HEK293 (cell line): Measurements from ENCODE around the gene NLRP4.

Source experiments
- CTCF ChIA-PET: fragments of 350-600 bp; formaldehyde crosslinking; extraction: SDS; loops from one replicate; lab custom pipeline; 2021; ENCODE audit warnings: antibody characterized with exemption; lab: Yijun Ruan, JAX
- POLR2A ChIA-PET: fragments of 300-600 bp; formaldehyde crosslinking; extraction: SDS; loops from one replicate; lab custom pipeline; 2020; ENCODE audit warnings: antibody characterized with exemption, inconsistent platforms; lab: Yijun Ruan, JAX
- H3K27ac ChIP-seq: fragments of 200-500 bp; sonication (Bioruptor generic); 2 replicates; pipeline ENCODE4 v1.5.1; 2014; ENCODE audit warnings: low read depth, low read length, control low read depth, inconsistent platforms; ENCODE audit errors: extremely low read depth
- H3K36me3 ChIP-seq, 2 experiments: fragments of 200-500 bp in 1 of 2; sonication (Bioruptor generic) in 1 of 2; 1 replicate in 1 of 2; 2 replicates in 1 of 2; pipeline ENCODE4 v1.5.1; 2014 to 2017; ENCODE audit warnings: inconsistent platforms in 2 of 2, low read length in 2 of 2; ENCODE audit not compliant: control insufficient read depth in 2 of 2, insufficient read depth in 1 of 2
- H3K4me1 ChIP-seq: fragments of 200-500 bp; sonication (Bioruptor generic); 2 replicates; pipeline ENCODE4 v1.5.1; 2014; ENCODE audit warnings: mild to moderate bottlenecking, low read length, inconsistent platforms; ENCODE audit not compliant: control insufficient read depth, insufficient read depth
- H3K4me3 ChIP-seq: 2 replicates; pipeline ENCODE4 v1.5.1; 2011; ENCODE audit warnings: low read depth, mild to moderate bottlenecking, control low read depth, low read length, moderate library complexity
- H3K9me3 ChIP-seq: fragments of 200-500 bp; sonication (Bioruptor generic); 2 replicates; pipeline ENCODE4 v1.5.1; 2014; ENCODE audit warnings: low read depth, low read length, inconsistent platforms; ENCODE audit not compliant: control insufficient read depth, insufficient read depth
- GLIS2 ChIP-seq: fragments of 450-650 bp; formaldehyde crosslinking; IDR thresholded peaks from 2 replicates; pipeline ENCODE4 v1.5.1; 2016; ENCODE audit warnings: missing biosample characterization, missing genetic modification characterization
- HOXD13 ChIP-seq: sonication (generic); formaldehyde crosslinking; IDR thresholded peaks from 2 replicates; pipeline ENCODE4 v1.8.0; 2022; ENCODE audit warnings: missing genetic modification reagents, borderline replicate concordance
- KLF1 ChIP-seq: fragments of 450-650 bp; formaldehyde crosslinking; IDR thresholded peaks from 2 replicates; pipeline ENCODE4 v1.5.1; 2016; ENCODE audit warnings: missing biosample characterization, missing genetic modification characterization
- KLF16 ChIP-seq: fragments of 450-650 bp; formaldehyde crosslinking; IDR thresholded peaks from 2 replicates; pipeline ENCODE4 v1.5.1; 2017; ENCODE audit warnings: missing biosample characterization, missing genetic modification characterization
- SP7 ChIP-seq: fragments of 450-650 bp; formaldehyde crosslinking; IDR thresholded peaks from 2 replicates; pipeline ENCODE4 v1.5.1; 2016; ENCODE audit warnings: missing biosample characterization, missing genetic modification characterization
- ZBTB8A ChIP-seq: fragments of 450-650 bp; formaldehyde crosslinking; IDR thresholded peaks from 2 replicates; pipeline ENCODE4 v1.5.1; 2016; ENCODE audit warnings: missing biosample characterization, missing genetic modification characterization
- ZNF138 ChIP-seq: fragments of 450-650 bp; formaldehyde crosslinking; IDR thresholded peaks from 2 replicates; pipeline ENCODE4 v1.5.1; 2016; ENCODE audit warnings: missing biosample characterization, missing genetic modification characterization, borderline replicate concordance
- ZNF155 ChIP-seq: fragments of 450-650 bp; formaldehyde crosslinking; IDR thresholded peaks from 2 replicates; pipeline ENCODE4 v1.5.1; 2016; ENCODE audit warnings: missing biosample characterization, missing genetic modification characterization
- ZNF169 ChIP-seq: fragments of 450-650 bp; formaldehyde crosslinking; IDR thresholded peaks from 2 replicates; pipeline ENCODE4 v1.5.1; 2016; ENCODE audit warnings: missing biosample characterization, missing genetic modification characterization
- ZNF223 ChIP-seq: fragments of 450-650 bp; formaldehyde crosslinking; IDR thresholded peaks from 2 replicates; pipeline ENCODE4 v1.5.1; 2016; ENCODE audit warnings: missing biosample characterization, missing genetic modification characterization
- ZNF324 ChIP-seq: fragments of 450-650 bp; formaldehyde crosslinking; IDR thresholded peaks from 2 replicates; pipeline ENCODE4 v1.5.1; 2016; ENCODE audit warnings: missing biosample characterization, missing genetic modification characterization
- ZNF350 ChIP-seq: fragments of 450-650 bp; formaldehyde crosslinking; IDR thresholded peaks from 2 replicates; pipeline ENCODE4 v1.5.0; 2017; ENCODE audit warnings: missing biosample characterization, mild to moderate bottlenecking, missing genetic modification characterization
- ZNF423 ChIP-seq: fragments of 450-650 bp; formaldehyde crosslinking; IDR thresholded peaks from 2 replicates; pipeline ENCODE4 v1.5.1; 2016; ENCODE audit warnings: missing biosample characterization, missing genetic modification characterization
- ZNF555 ChIP-seq: fragments of 450-650 bp; formaldehyde crosslinking; conservative IDR thresholded peaks from 2 replicates; pipeline ENCODE4 v1.5.1; 2017; ENCODE audit warnings: missing biosample characterization, mild to moderate bottlenecking, missing genetic modification characterization, inconsistent platforms
- ZNF560 ChIP-seq: fragments of 450-650 bp; formaldehyde crosslinking; IDR thresholded peaks from 2 replicates; pipeline ENCODE4 v1.5.1; 2017; ENCODE audit warnings: missing biosample characterization, missing genetic modification characterization, borderline replicate concordance
- ZNF571 ChIP-seq: fragments of 450-650 bp; formaldehyde crosslinking; IDR thresholded peaks from 2 replicates; pipeline ENCODE4 v1.5.0; 2017; ENCODE audit warnings: missing biosample characterization, missing genetic modification characterization
- ZNF585B ChIP-seq: fragments of 450-650 bp; formaldehyde crosslinking; IDR thresholded peaks from 2 replicates; pipeline ENCODE4 v1.5.1; 2016; ENCODE audit warnings: missing biosample characterization, missing genetic modification characterization
- ZNF747 ChIP-seq: fragments of 450-650 bp; formaldehyde crosslinking; IDR thresholded peaks from 2 replicates; pipeline ENCODE4 v1.5.1; 2016; ENCODE audit warnings: missing biosample characterization, missing genetic modification characterization
- TF ChIP-seq, protein P1 (sequence below): fragments of 450-650 bp; IDR thresholded peaks from 2 replicates; pipeline ENCODE4 v1.5.1; 2018; ENCODE audit warnings: missing biosample characterization, mild to moderate bottlenecking, missing genetic modification characterization
- TF ChIP-seq, protein P2 (sequence below): fragments of 450-650 bp; formaldehyde crosslinking; IDR thresholded peaks from 2 replicates; pipeline ENCODE4 v1.5.1; 2016; ENCODE audit warnings: missing biosample characterization, missing genetic modification characterization, borderline replicate concordance
- TF ChIP-seq, protein P3 (sequence below): fragments of 450-650 bp; formaldehyde crosslinking; IDR thresholded peaks from 2 replicates; pipeline ENCODE4 v1.5.1; 2016; ENCODE audit warnings: missing biosample characterization, missing genetic modification characterization

The NLRP4 gene

DNA sequence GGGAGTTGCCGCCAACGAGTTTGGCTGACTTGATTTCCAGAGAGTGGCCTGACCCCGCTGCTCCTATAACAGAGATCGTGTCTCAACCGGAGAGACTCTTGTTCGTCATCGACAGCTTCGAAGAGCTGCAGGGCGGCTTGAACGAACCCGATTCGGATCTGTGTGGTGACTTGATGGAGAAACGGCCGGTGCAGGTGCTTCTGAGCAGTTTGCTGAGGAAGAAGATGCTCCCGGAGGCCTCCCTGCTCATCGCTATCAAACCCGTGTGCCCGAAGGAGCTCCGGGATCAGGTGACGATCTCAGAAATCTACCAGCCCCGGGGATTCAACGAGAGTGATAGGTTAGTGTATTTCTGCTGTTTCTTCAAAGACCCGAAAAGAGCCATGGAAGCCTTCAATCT is 21.6 kb downstream of the NLRP4 start:
- ChIA-PET CTCF (no interaction called here), POLR2A (no interaction called here)
- no peak for TF ChIP-seq HOXD13
- TF ChIP-seq, protein P1, sequence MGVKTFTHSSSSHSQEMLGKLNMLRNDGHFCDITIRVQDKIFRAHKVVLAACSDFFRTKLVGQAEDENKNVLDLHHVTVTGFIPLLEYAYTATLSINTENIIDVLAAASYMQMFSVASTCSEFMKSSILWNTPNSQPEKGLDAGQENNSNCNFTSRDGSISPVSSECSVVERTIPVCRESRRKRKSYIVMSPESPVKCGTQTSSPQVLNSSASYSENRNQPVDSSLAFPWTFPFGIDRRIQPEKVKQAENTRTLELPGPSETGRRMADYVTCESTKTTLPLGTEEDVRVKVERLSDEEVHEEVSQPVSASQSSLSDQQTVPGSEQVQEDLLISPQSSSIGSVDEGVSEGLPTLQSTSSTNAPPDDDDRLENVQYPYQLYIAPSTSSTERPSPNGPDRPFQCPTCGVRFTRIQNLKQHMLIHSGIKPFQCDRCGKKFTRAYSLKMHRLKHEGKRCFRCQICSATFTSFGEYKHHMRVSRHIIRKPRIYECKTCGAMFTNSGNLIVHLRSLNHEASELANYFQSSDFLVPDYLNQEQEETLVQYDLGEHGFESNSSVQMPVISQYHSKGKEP (tag by site-specific recombination) = no peak
- no peak for TF ChIP-seq ZNF169
- TF ChIP-seq KLF1 = no peak
- TF ChIP-seq ZNF585B (tag by site-specific recombination) = no peak
- TF ChIP-seq ZBTB8A (tag by site-specific recombination) = no peak
- TF ChIP-seq ZNF155 (tag by site-specific recombination) = no peak
- no peak for TF ChIP-seq GLIS2 (tag by site-specific recombination)
- TF ChIP-seq, protein P2, sequence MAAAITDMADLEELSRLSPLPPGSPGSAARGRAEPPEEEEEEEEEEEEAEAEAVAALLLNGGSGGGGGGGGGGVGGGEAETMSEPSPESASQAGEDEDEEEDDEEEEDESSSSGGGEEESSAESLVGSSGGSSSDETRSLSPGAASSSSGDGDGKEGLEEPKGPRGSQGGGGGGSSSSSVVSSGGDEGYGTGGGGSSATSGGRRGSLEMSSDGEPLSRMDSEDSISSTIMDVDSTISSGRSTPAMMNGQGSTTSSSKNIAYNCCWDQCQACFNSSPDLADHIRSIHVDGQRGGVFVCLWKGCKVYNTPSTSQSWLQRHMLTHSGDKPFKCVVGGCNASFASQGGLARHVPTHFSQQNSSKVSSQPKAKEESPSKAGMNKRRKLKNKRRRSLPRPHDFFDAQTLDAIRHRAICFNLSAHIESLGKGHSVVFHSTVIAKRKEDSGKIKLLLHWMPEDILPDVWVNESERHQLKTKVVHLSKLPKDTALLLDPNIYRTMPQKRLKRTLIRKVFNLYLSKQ (tag by site-specific recombination) = no peak
- no peak for TF ChIP-seq ZNF138 (tag by site-specific recombination)
- no peak for TF ChIP-seq ZNF350 (tag by site-specific recombination)
- TF ChIP-seq KLF16 = no peak
- TF ChIP-seq ZNF324 (tag by site-specific recombination) = no peak
- H3K4me1 ChIP-seq = no peaks in the 10 kb centered on the region
- no peak overlapping the region for H3K27ac ChIP-seq
- H3K9me3 ChIP-seq = no peaks in the 10 kb centered on the region
- no peak overlapping the region for H3K4me3 ChIP-seq
- H3K36me3 ChIP-seq = no peaks in the 10 kb centered on the region

DNA sequence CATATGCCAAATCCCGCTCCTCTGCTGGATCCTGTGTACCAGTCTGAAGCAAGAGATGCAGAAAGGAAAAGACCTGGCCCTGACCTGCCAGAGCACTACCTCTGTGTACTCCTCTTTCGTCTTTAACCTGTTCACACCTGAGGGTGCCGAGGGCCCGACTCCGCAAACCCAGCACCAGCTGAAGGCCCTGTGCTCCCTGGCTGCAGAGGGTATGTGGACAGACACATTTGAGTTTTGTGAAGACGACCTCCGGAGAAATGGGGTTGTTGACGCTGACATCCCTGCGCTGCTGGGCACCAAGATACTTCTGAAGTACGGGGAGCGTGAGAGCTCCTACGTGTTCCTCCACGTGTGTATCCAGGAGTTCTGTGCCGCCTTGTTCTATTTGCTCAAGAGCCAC is 22.1 kb downstream of the NLRP4 start:
- no peak overlapping the region for H3K27ac ChIP-seq
- H3K9me3 ChIP-seq = no peaks in the 10 kb centered on the region
- TF ChIP-seq ZNF571 (no peak), ZNF560 (tag by site-specific recombination) (no peak), ZNF423 (tag by site-specific recombination) (no peak), SP7 (tag by site-specific recombination) (no peak), ZNF223 (tag by site-specific recombination) (no peak), ZNF555 (tag by site-specific recombination) (no peak), ZNF747 (no peak)
- TF ChIP-seq, protein P3, sequence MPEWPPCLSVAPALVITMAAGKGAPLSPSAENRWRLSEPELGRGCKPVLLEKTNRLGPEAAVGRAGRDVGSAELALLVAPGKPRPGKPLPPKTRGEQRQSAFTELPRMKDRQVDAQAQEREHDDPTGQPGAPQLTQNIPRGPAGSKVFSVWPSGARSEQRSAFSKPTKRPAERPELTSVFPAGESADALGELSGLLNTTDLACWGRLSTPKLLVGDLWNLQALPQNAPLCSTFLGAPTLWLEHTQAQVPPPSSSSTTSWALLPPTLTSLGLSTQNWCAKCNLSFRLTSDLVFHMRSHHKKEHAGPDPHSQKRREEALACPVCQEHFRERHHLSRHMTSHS = no peak
- TF ChIP-seq, protein P1 (tag by site-specific recombination) = no peak
- ChIA-PET CTCF (interaction anchor here (0.6 kb wide), 1 partner anchor 83 kb away, joined by 6 read pairs; no protein-coding TSS in a partner anchor), POLR2A (no interaction called here)
- no peaks in the 10 kb centered on the region for H3K4me1 ChIP-seq
- no peak overlapping the region for H3K4me3 ChIP-seq
- no peaks in the 10 kb centered on the region for H3K36me3 ChIP-seq
